ENCODE data around the gene XYLB.

XYLB gene

GRCh38 chr3:38446085-38446686 is 99.6 kb downstream of the XYLB start:
- H3K27ac ChIP-seq (ENCODE audit: low read depth, low read length), result no peak overlapping the region
- H3K9me3 ChIP-seq (ENCODE audit: control insufficient read depth, insufficient read depth, low read length), result no peaks in the 10 kb centered on the region
- no peaks in the 10 kb centered on the region for H3K27me3 ChIP-seq (ENCODE audit: control insufficient read depth, insufficient read depth, low read length)
- no peaks in the 10 kb centered on the region for H3K36me3 ChIP-seq (ENCODE audit: control insufficient read depth, insufficient read depth, low read length)
- no peaks in the 10 kb centered on the region for H3K4me1 ChIP-seq (ENCODE audit: control insufficient read depth, insufficient read depth, low read length)
- no peak overlapping the region for H3K4me3 ChIP-seq (ENCODE audit: low read depth, low read length)
- H3K9ac ChIP-seq (ENCODE audit: low read depth, low read length), result no peak overlapping the region

- H3K27ac ChIP-seq (ENCODE audit: low read depth, low read length), result no peak overlapping the region
Observed at GRCh38 chr3:38446812-38447211, 100.2 kb downstream of the XYLB start.

GRCh38 chr3:38450853-38451252 is 104.3 kb downstream of the XYLB start:
- no peak overlapping the region for H3K4me3 ChIP-seq (ENCODE audit: low read depth, low read length)
- H3K36me3 ChIP-seq (ENCODE audit: control insufficient read depth, insufficient read depth, low read length), result no peaks in the 10 kb centered on the region
- peaks cover 6% of the 10 kb centered on the region for H3K4me1 ChIP-seq (ENCODE audit: control insufficient read depth, insufficient read depth, low read length)
- no peak overlapping the region for H3K9ac ChIP-seq (ENCODE audit: low read depth, low read length)
- no peaks in the 10 kb centered on the region for H3K27me3 ChIP-seq (ENCODE audit: control insufficient read depth, insufficient read depth, low read length)
- no peak overlapping the region for H3K27ac ChIP-seq (ENCODE audit: low read depth, low read length)
- H3K9me3 ChIP-seq (ENCODE audit: control insufficient read depth, insufficient read depth, low read length), result no peaks in the 10 kb centered on the region

More at GRCh38 chr3:38446812-38447211, 100.2 kb downstream of the XYLB start:
- Histone ChIP-seq H3K36me3 (ENCODE audit: control insufficient read depth, insufficient read depth, low read length) (no peaks in the 10 kb centered on the region), H3K4me1 (ENCODE audit: control insufficient read depth, insufficient read depth, low read length) (no peaks in the 10 kb centered on the region), H3K9ac (ENCODE audit: low read depth, low read length) (no peak overlapping the region), H3K4me3 (ENCODE audit: low read depth, low read length) (no peak overlapping the region), H3K9me3 (ENCODE audit: control insufficient read depth, insufficient read depth, low read length) (no peaks in the 10 kb centered on the region), H3K27me3 (ENCODE audit: control insufficient read depth, insufficient read depth, low read length) (no peaks in the 10 kb centered on the region)

GRCh38 chr3:38453075-38453912 is 106.7 kb downstream of the XYLB start, which contains the start of gene ACVR2B:
ACVR2B (plus strand) TSS chr3:38453890; CDS start chr3:38454323, 433 bp downstream.
- Histone ChIP-seq H3K9me3 (ENCODE audit: control insufficient read depth, insufficient read depth, low read length) (no peaks in the 10 kb centered on the region), H3K27me3 (ENCODE audit: control insufficient read depth, insufficient read depth, low read length) (no peaks in the 10 kb centered on the region), H3K36me3 (ENCODE audit: control insufficient read depth, insufficient read depth, low read length) (no peaks in the 10 kb centered on the region), H3K4me1 (ENCODE audit: control insufficient read depth, insufficient read depth, low read length) (peaks cover 19% of the 10 kb centered on the region), H3K4me3 (ENCODE audit: low read depth, low read length) (peak within 1 kb of the TSS; percentile 92), H3K9ac (ENCODE audit: low read depth, low read length) (peak within 1 kb of the TSS; percentile 98), H3K27ac (ENCODE audit: low read depth, low read length) (peak within 1 kb of the TSS; percentile 99)

GRCh38 chr3:38453913-38454177 is 107.3 kb downstream of the XYLB start:
- Histone ChIP-seq H3K36me3 (ENCODE audit: control insufficient read depth, insufficient read depth, low read length) (no peaks in the 10 kb centered on the region), H3K9me3 (ENCODE audit: control insufficient read depth, insufficient read depth, low read length) (no peaks in the 10 kb centered on the region), H3K27ac (ENCODE audit: low read depth, low read length) (peak overlapping the region; percentile 99), H3K4me3 (ENCODE audit: low read depth, low read length) (peak overlapping the region; percentile 92), H3K4me1 (ENCODE audit: control insufficient read depth, insufficient read depth, low read length) (peaks cover 22% of the 10 kb centered on the region), H3K27me3 (ENCODE audit: control insufficient read depth, insufficient read depth, low read length) (no peaks in the 10 kb centered on the region), H3K9ac (ENCODE audit: low read depth, low read length) (peak overlapping the region; percentile 98)

GRCh38 chr3:38454178-38454883 is 107.7 kb downstream of the XYLB start:
- Histone ChIP-seq H3K27me3 (ENCODE audit: control insufficient read depth, insufficient read depth, low read length) (no peaks in the 10 kb centered on the region), H3K27ac (ENCODE audit: low read depth, low read length) (peak overlapping the region; percentile 99), H3K4me1 (ENCODE audit: control insufficient read depth, insufficient read depth, low read length) (peaks cover 27% of the 10 kb centered on the region), H3K9ac (ENCODE audit: low read depth, low read length) (peak overlapping the region; percentile 98), H3K9me3 (ENCODE audit: control insufficient read depth, insufficient read depth, low read length) (no peaks in the 10 kb centered on the region), H3K4me3 (ENCODE audit: low read depth, low read length) (peak overlapping the region; percentile 92), H3K36me3 (ENCODE audit: control insufficient read depth, insufficient read depth, low read length) (no peaks in the 10 kb centered on the region)

GRCh38 chr3:38454884-38455638 is 108.5 kb downstream of the XYLB start:
- Histone ChIP-seq H3K9me3 (ENCODE audit: control insufficient read depth, insufficient read depth, low read length) (no peaks in the 10 kb centered on the region), H3K36me3 (ENCODE audit: control insufficient read depth, insufficient read depth, low read length) (no peaks in the 10 kb centered on the region), H3K27ac (ENCODE audit: low read depth, low read length) (peak overlapping the region; percentile 99), H3K9ac (ENCODE audit: low read depth, low read length) (peak overlapping the region; percentile 98), H3K27me3 (ENCODE audit: control insufficient read depth, insufficient read depth, low read length) (no peaks in the 10 kb centered on the region), H3K4me1 (ENCODE audit: control insufficient read depth, insufficient read depth, low read length) (peaks cover 33% of the 10 kb centered on the region), H3K4me3 (ENCODE audit: low read depth, low read length) (peak overlapping the region; percentile 92)

GRCh38 chr3:38455639-38456430 is 109.2 kb downstream of the XYLB start:
- H3K9me3 ChIP-seq (ENCODE audit: control insufficient read depth, insufficient read depth, low read length), result no peaks in the 10 kb centered on the region
- peak overlapping the region; percentile 92 for H3K4me3 ChIP-seq (ENCODE audit: low read depth, low read length)
- H3K9ac ChIP-seq (ENCODE audit: low read depth, low read length), result peak overlapping the region; percentile 17; the same call in 1 of the 2 replicates
- H3K4me1 ChIP-seq (ENCODE audit: control insufficient read depth, insufficient read depth, low read length), result peaks cover 33% of the 10 kb centered on the region
- no peaks in the 10 kb centered on the region for H3K27me3 ChIP-seq (ENCODE audit: control insufficient read depth, insufficient read depth, low read length)
- peak overlapping the region; percentile 99 for H3K27ac ChIP-seq (ENCODE audit: low read depth, low read length)
- no peaks in the 10 kb centered on the region for H3K36me3 ChIP-seq (ENCODE audit: control insufficient read depth, insufficient read depth, low read length)

GRCh38 chr3:38457111-38458003 is 110.8 kb downstream of the XYLB start:
- no peak overlapping the region for H3K27ac ChIP-seq (ENCODE audit: low read depth, low read length)
- H3K9ac ChIP-seq (ENCODE audit: low read depth, low read length), result no peak overlapping the region

More at GRCh38 chr3:38457111-38458003, 110.8 kb downstream of the XYLB start:
- Histone ChIP-seq H3K36me3 (ENCODE audit: control insufficient read depth, insufficient read depth, low read length) (no peaks in the 10 kb centered on the region), H3K4me3 (ENCODE audit: low read depth, low read length) (no peak overlapping the region), H3K27me3 (ENCODE audit: control insufficient read depth, insufficient read depth, low read length) (no peaks in the 10 kb centered on the region), H3K4me1 (ENCODE audit: control insufficient read depth, insufficient read depth, low read length) (peaks cover 33% of the 10 kb centered on the region), H3K9me3 (ENCODE audit: control insufficient read depth, insufficient read depth, low read length) (no peaks in the 10 kb centered on the region)
